Loucy (cell line): ENCODE data around the gene NRIP1.

Source experiments
- H2AFZ ChIP-seq: fragments of 200-600 bp; sonication (generic); 2 replicates; pipeline ENCODE4 v1.6.0; 2016; ENCODE audit warnings: antibody characterized with exemption, mild to moderate bottlenecking, low read length, moderate library complexity
- H3F3A ChIP-seq: fragments of 200-600 bp; 2 replicates; pipeline ENCODE4 v1.6.0; 2016; ENCODE audit warnings: antibody characterized with exemption, low read depth, mild to moderate bottlenecking
- H3K27me3 ChIP-seq: fragments of 200-600 bp; sonication (generic); 2 replicates; pipeline ENCODE4 v1.6.1; 2014; ENCODE audit warnings: low read length, mild to moderate bottlenecking; ENCODE audit not compliant: insufficient read depth, poor library complexity, severe bottlenecking
- H3K36me3 ChIP-seq: fragments of 200-600 bp; sonication (generic); 2 replicates; pipeline ENCODE4 v1.6.1; 2016; ENCODE audit warnings: low read length; ENCODE audit not compliant: insufficient read depth
- H3K4me1 ChIP-seq: fragments of 200-600 bp; sonication (generic); 2 replicates; pipeline ENCODE4 v1.5.1; 2014; ENCODE audit warnings: low read length, mild to moderate bottlenecking; ENCODE audit not compliant: insufficient read depth, poor library complexity, severe bottlenecking
- H3K4me2 ChIP-seq: fragments of 200-600 bp; sonication (generic); 2 replicates; pipeline ENCODE4 v1.6.0; 2014; ENCODE audit warnings: antibody characterized with exemption, low read length, low read depth, mild to moderate bottlenecking; ENCODE audit not compliant: poor library complexity, severe bottlenecking
- H3K4me3 ChIP-seq: fragments of 200-600 bp; sonication (generic); 2 replicates; pipeline ENCODE4 v1.5.1; 2014; ENCODE audit warnings: low read length, mild to moderate bottlenecking, mixed read lengths; ENCODE audit not compliant: poor library complexity, severe bottlenecking
- H3K79me2 ChIP-seq: fragments of 200-600 bp; sonication (generic); 2 replicates; pipeline ENCODE4 v1.6.1; 2014; ENCODE audit warnings: low read length; ENCODE audit not compliant: insufficient read depth
- H3K9ac ChIP-seq: fragments of 200-600 bp; sonication (generic); 2 replicates; pipeline ENCODE4 v1.6.0; 2014; ENCODE audit warnings: mild to moderate bottlenecking, low read depth, low read length, moderate library complexity; ENCODE audit not compliant: poor library complexity, severe bottlenecking
- H3K9me2 ChIP-seq: fragments of 200-600 bp; sonication (generic); replicated peaks from 2 replicates; pipeline ENCODE4 v1.6.1; 2016; ENCODE audit warnings: low read depth, low read length, mixed read lengths
- H3K9me3 ChIP-seq: fragments of 200-600 bp; sonication (generic); 2 replicates; pipeline ENCODE4 v1.6.1; 2014; ENCODE audit warnings: mild to moderate bottlenecking, antibody characterized with exemption, low read length, low read depth; ENCODE audit not compliant: insufficient read depth
- H4K20me1 ChIP-seq: fragments of 200-600 bp; sonication (generic); 2 replicates; pipeline ENCODE4 v1.6.0; 2014; ENCODE audit warnings: antibody characterized with exemption, low read length, mild to moderate bottlenecking; ENCODE audit not compliant: insufficient read depth, poor library complexity, severe bottlenecking
- EZH2phosphoT487 ChIP-seq: fragments of 200-600 bp; IDR thresholded peaks from 2 replicates; pipeline ENCODE4 v1.6.1; 2018; ENCODE audit warnings: antibody characterized with exemption, mild to moderate bottlenecking, moderate library complexity, borderline replicate concordance
- TF ChIP-seq, protein P1 (sequence below): fragments of 200-600 bp; sonication (generic); conservative IDR thresholded peaks from 2 replicates; pipeline ENCODE4 v1.5.1; 2014; ENCODE audit warnings: mild to moderate bottlenecking, antibody characterized with exemption, low read length

NRIP1 gene

DNA sequence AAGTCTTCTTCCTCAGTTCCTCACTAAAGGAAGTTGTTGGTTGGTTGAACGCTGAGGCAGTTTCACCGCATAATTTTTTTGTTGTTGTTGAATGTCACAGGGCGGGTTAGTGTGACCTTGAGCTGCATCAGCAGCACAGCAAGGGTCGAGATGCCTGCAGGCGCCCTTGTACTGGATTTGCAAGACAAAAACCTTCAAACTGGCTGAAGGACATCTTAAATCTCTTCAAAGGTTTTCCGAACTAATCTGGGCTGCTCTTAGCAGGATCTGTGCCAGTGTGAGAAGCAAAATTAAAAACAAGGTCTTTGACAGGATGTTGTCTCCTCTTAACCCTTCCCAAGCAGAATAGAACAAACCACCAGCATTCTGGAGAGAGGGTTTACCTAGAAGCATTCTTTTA is 59.4 kb downstream of the NRIP1 start:
- peaks cover 34% of the 10 kb centered on the region for H3K4me1 ChIP-seq
- H3K9me3 ChIP-seq, result no peaks in the 10 kb centered on the region
- no peaks in the 10 kb centered on the region for H3F3A ChIP-seq
- peak overlapping the region; percentile 25 for H3K4me2 ChIP-seq
- H2AFZ ChIP-seq, result no peak overlapping the region
- H3K27me3 ChIP-seq, result no peaks in the 10 kb centered on the region
- H3K79me2 ChIP-seq, result peaks cover 71% of the 10 kb centered on the region
- no peak overlapping the region for H3K4me3 ChIP-seq
- H3K9ac ChIP-seq, result no peak overlapping the region
- no peaks in the 10 kb centered on the region for H3K9me2 ChIP-seq
- TF ChIP-seq, protein P1, sequence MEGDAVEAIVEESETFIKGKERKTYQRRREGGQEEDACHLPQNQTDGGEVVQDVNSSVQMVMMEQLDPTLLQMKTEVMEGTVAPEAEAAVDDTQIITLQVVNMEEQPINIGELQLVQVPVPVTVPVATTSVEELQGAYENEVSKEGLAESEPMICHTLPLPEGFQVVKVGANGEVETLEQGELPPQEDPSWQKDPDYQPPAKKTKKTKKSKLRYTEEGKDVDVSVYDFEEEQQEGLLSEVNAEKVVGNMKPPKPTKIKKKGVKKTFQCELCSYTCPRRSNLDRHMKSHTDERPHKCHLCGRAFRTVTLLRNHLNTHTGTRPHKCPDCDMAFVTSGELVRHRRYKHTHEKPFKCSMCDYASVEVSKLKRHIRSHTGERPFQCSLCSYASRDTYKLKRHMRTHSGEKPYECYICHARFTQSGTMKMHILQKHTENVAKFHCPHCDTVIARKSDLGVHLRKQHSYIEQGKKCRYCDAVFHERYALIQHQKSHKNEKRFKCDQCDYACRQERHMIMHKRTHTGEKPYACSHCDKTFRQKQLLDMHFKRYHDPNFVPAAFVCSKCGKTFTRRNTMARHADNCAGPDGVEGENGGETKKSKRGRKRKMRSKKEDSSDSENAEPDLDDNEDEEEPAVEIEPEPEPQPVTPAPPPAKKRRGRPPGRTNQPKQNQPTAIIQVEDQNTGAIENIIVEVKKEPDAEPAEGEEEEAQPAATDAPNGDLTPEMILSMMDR, result no peak
- no peak for TF ChIP-seq EZH2phosphoT487
- H4K20me1 ChIP-seq, result peaks cover 37% of the 10 kb centered on the region
- H3K36me3 ChIP-seq, result peaks cover 11% of the 10 kb centered on the region; the same call in 1 of the 2 replicates

DNA sequence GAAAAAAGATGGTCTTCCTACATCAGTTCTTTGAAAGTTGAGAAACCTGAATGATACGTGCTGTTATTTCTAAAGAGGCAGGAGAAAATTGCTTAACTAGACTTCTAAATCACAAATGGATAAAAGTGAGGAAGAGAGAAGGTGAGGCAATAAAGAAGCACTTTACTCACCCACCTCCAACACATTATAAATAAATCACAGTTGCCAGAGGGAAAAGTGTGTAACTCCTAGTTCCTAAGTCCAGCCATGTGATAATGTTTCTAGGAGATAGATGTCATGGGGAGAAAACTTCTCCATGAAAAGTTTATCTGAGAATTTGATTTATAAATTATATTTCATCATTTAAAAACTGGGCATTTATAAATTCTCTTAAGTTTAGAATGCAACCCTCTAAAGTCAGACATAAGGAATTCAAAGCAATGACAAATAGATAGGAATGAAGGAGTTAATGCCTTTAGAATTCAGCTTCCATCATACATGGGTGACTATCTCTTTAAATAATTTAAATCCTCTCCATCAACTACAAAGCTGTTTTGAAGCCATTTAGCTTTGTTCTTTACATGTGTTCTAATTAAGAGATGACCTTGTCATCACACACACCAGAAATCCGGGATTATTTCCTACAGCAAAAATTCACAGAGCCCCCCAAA is 60.0 kb downstream of the NRIP1 start:
- Histone ChIP-seq H3F3A (no peaks in the 10 kb centered on the region), H3K4me2 (peak overlapping the region; percentile 25), H4K20me1 (peaks cover 36% of the 10 kb centered on the region), H3K4me3 (no peak overlapping the region), H3K9me2 (no peaks in the 10 kb centered on the region), H3K9ac (no peak overlapping the region), H3K9me3 (no peaks in the 10 kb centered on the region), H3K4me1 (peaks cover 34% of the 10 kb centered on the region), H2AFZ (no peak overlapping the region), H3K36me3 (peaks cover 11% of the 10 kb centered on the region; the same call in 1 of the 2 replicates), H3K27me3 (no peaks in the 10 kb centered on the region), H3K79me2 (peaks cover 75% of the 10 kb centered on the region)
- TF ChIP-seq, protein P1, result no peak
- no peak for TF ChIP-seq EZH2phosphoT487

DNA sequence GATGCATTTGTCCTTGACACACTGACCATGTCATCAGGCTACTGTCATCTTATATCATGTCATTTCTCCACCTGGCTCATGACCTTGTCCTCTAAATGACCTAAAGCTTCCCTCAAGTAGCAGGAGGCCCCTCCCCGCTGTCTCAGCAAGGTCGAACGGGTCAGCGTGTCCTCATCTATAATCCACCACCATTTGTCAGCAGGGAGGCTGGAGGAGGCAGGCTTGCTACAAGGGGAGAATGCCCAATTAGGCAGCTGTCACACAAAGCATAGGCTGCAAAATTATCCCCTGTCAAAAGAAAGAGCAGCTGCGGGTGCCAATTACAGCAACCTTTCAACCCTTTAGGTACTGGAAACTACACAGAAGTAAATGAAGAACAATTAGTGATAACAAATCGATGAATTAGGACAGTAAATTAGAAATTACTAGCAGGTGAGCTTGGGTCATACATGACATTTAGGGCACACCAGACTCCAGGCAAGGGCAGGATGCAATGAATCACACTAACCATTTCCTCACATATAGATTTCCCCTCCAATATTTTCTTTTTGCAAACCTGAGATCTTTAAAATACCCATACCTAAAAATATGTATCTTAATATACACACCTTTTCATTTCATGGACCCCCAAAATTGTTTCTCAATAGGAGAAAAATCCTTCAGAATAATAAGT is 61.2 kb downstream of the NRIP1 start:
- Histone ChIP-seq H4K20me1 (peaks cover 39% of the 10 kb centered on the region), H3K4me3 (no peak overlapping the region), H3K4me1 (peaks cover 34% of the 10 kb centered on the region), H3K4me2 (peak overlapping the region; percentile 1), H3K27me3 (no peaks in the 10 kb centered on the region), H2AFZ (no peak overlapping the region), H3K36me3 (peaks cover 10% of the 10 kb centered on the region; the same call in 1 of the 2 replicates), H3K9ac (no peak overlapping the region), H3F3A (no peaks in the 10 kb centered on the region), H3K9me3 (no peaks in the 10 kb centered on the region), H3K9me2 (no peaks in the 10 kb centered on the region), H3K79me2 (peaks cover 79% of the 10 kb centered on the region)
- TF ChIP-seq, protein P1, result no peak
- no peak for TF ChIP-seq EZH2phosphoT487
